Measurements from ENCODE around the gene PPP1R3A.

PPP1R3A gene

GRCh38 chr7:113890331-113891030 lies 28.3 kb downstream of the PPP1R3A start:
- in situ Hi-C loops (cut with MboI; ENCODE audit: low sequenced_read_pairs): no loop called here

- in situ Hi-C loops (cut with MboI; ENCODE audit: low sequenced_read_pairs): no loop called here
These were observed 35.7 kb downstream of the PPP1R3A start for GRCh38 chr7:113883096-113883495.

GRCh38 chr7:113880559-113880958 lies 38.2 kb downstream of the PPP1R3A start:
- in situ Hi-C loops (cut with MboI; ENCODE audit: low sequenced_read_pairs): no loop called here

GRCh38 chr7:113878394-113878992 lies 40.3 kb downstream of the PPP1R3A start:
- in situ Hi-C loops (cut with MboI; ENCODE audit: low sequenced_read_pairs): no loop called here

GRCh38 chr7:113875224-113875623 lies 43.6 kb downstream of the PPP1R3A start:
- in situ Hi-C loops (cut with MboI; ENCODE audit: low sequenced_read_pairs): no loop called here

GRCh38 chr7:113873554-113874151 lies 45.2 kb downstream of the PPP1R3A start:
- in situ Hi-C loops (cut with MboI; ENCODE audit: low sequenced_read_pairs): no loop called here

- in situ Hi-C loops (cut with MboI; ENCODE audit: low sequenced_read_pairs): no loop called here
These were observed 45.8 kb downstream of the PPP1R3A start for GRCh38 chr7:113872981-113873380.

GRCh38 chr7:113867325-113867724 lies 51.5 kb downstream of the PPP1R3A start:
- in situ Hi-C loops (cut with MboI; ENCODE audit: low sequenced_read_pairs): no loop called here

GRCh38 chr7:113856010-113856409 lies 62.8 kb downstream of the PPP1R3A start:
- in situ Hi-C loops (cut with MboI; ENCODE audit: low sequenced_read_pairs): no loop called here

GRCh38 chr7:113840954-113841353 lies 77.9 kb downstream of the PPP1R3A start:
- in situ Hi-C loops (cut with MboI; ENCODE audit: low sequenced_read_pairs): no loop called here

GRCh38 chr7:113835367-113835766 lies 83.4 kb downstream of the PPP1R3A start:
- in situ Hi-C loops (cut with MboI; ENCODE audit: low sequenced_read_pairs): no loop called here

- in situ Hi-C loops (cut with MboI; ENCODE audit: low sequenced_read_pairs): no loop called here
These were observed 86.5 kb downstream of the PPP1R3A start for GRCh38 chr7:113832196-113832745.

- in situ Hi-C loops (cut with MboI; ENCODE audit: low sequenced_read_pairs): no loop called here
These were observed 87.3 kb downstream of the PPP1R3A start for GRCh38 chr7:113831556-113831955.

GRCh38 chr7:113828581-113828980 lies 90.2 kb downstream of the PPP1R3A start:
- in situ Hi-C loops (cut with MboI; ENCODE audit: low sequenced_read_pairs): no loop called here

Measured in HL-60/S4 (cell line).